Bronchial epithelial cell (primary cell): ENCODE measurements around the gene PRKCB. TPM values are rescaled to one million over a fixed set of nuclear protein-coding genes. Genes with fewer than 3 reads are reported as not detected.

Source experiments
- DNase-seq: peaks from one replicate; pipeline ENCODE4 v3.0.0-alpha.2; 2010; ENCODE audit warnings: low read depth
- FAIRE-seq: peaks from 2 replicates; lab custom pipeline; 2011; peaks lifted over from hg19 to GRCh38; lab: Jason Lieb, UNC
- H3K27me3 ChIP-seq: 2 replicates; pipeline ENCODE4 v1.5.1; 2011; ENCODE audit warnings: low read length; ENCODE audit not compliant: control insufficient read depth, insufficient read depth
- H3K36me3 ChIP-seq: 2 replicates; pipeline ENCODE4 v1.5.1; 2011; ENCODE audit warnings: low read length; ENCODE audit not compliant: control insufficient read depth, insufficient read depth
- H3K4me3 ChIP-seq: 2 replicates; pipeline ENCODE4 v1.5.1; 2011; ENCODE audit warnings: mild to moderate bottlenecking, low read depth, low read length, control low read depth
- total RNA-seq: library from RNA; depleted of rRNA; stranded (reverse); fragments of >200 nt; gene quantifications from 2 replicates; pipeline ENCODE4 v1.2.1, GENCODE V29; 2014
- TF ChIP-seq, protein P1 (sequence below): IDR thresholded peaks from 2 replicates; pipeline ENCODE4 v1.5.1; 2011; ENCODE audit warnings: mild to moderate bottlenecking, moderate library complexity, low read length, control low read depth, inconsistent platforms; ENCODE audit not compliant: insufficient read depth, severe bottlenecking

Gene PRKCB
- total RNA-seq, 1 donor from 2014 or later = not detected

DNA sequence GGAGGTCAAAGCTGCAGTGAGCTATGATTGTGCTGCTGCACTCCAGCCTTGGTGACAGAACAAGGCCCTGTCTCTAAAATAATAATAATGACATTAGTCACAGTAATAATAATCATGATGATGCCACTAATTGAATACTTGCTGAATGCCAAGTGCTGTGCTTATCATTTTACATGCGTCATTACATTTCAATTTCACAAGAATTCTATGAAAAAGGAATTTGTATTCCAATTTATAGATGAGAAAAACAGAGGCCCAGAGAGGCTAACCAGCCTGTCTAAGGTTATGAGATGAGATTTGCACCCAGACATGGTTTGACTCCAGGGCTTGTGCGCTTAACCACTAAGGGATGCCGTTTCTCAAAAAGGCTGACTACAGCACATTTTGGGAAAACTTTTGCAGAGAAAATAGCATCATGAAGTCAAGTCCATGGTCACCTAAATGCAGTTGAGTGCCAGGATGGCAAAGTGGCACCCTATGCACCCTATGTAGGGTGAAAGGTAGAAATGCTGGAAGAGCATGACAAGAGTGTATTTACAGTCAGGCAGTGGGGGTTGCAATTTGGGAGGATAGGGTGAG lies 276.0 kb downstream of the PRKCB start:
- no peak for DNase-seq
- H3K4me3 ChIP-seq = no peak overlapping the region
- no peaks in the 10 kb centered on the region for H3K27me3 ChIP-seq
- no peaks in the 10 kb centered on the region for H3K36me3 ChIP-seq
- TF ChIP-seq, protein P1, sequence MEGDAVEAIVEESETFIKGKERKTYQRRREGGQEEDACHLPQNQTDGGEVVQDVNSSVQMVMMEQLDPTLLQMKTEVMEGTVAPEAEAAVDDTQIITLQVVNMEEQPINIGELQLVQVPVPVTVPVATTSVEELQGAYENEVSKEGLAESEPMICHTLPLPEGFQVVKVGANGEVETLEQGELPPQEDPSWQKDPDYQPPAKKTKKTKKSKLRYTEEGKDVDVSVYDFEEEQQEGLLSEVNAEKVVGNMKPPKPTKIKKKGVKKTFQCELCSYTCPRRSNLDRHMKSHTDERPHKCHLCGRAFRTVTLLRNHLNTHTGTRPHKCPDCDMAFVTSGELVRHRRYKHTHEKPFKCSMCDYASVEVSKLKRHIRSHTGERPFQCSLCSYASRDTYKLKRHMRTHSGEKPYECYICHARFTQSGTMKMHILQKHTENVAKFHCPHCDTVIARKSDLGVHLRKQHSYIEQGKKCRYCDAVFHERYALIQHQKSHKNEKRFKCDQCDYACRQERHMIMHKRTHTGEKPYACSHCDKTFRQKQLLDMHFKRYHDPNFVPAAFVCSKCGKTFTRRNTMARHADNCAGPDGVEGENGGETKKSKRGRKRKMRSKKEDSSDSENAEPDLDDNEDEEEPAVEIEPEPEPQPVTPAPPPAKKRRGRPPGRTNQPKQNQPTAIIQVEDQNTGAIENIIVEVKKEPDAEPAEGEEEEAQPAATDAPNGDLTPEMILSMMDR = no peak
- no peak for FAIRE-seq

DNA sequence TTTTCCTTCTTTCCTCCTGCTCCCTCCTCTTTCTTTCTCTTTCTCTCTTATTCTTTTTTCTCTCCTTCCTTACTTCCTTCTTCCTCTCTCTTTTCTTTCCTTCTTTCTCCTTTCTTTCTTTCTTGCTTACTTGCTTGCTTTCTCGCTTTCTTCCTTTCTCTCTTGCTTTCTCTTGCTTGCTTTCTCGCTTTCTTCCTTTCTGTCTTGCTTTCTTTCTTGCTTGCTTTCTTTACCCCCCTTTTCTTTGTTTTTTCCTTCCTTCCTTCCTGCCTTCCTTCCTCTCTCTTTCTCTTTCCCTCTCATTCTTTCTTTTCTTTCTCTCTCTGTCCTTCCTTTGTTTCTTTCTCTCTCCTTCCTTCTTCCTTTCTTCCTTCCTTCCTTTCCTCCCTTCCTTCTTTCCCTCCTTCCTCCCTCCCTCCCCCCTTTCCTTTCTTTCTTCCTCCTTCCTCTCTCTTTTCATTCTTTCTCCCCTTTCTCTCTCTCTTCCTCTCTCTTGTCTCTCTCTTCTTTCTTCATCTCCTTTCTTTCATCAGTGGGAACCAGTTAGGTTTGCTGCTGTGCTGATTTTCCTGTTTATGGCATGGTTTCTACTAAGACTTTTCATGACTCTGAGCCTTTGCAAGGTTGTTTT lies 277.4 kb downstream of the PRKCB start:
- Histone ChIP-seq H3K27me3 (no peaks in the 10 kb centered on the region), H3K36me3 (no peaks in the 10 kb centered on the region), H3K4me3 (no peak overlapping the region)
- TF ChIP-seq, protein P1 = no peak
- DNase-seq (no peak), FAIRE-seq (no peak)

DNA sequence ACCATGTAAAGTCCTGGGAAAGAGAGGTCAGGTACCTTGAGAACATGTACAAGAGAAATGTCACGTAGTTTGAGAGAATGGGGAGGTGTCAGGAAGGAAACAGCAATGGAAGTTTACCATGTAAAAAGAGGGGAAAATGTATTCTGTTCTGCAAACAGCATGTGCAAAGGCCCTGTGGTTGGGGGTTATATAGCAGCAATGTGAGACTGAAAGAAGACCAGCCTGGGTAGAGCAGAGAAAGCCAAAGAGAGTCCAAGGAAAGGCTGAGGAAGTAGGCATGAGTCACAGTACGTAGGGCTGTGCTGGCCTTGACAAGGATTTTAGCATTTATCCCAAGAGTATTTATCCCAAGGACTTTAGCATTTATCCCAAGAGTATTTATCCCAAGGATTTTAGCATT lies 279.1 kb downstream of the PRKCB start:
- TF ChIP-seq, protein P1 = no peak
- FAIRE-seq (no peak), DNase-seq (no peak)

DNA sequence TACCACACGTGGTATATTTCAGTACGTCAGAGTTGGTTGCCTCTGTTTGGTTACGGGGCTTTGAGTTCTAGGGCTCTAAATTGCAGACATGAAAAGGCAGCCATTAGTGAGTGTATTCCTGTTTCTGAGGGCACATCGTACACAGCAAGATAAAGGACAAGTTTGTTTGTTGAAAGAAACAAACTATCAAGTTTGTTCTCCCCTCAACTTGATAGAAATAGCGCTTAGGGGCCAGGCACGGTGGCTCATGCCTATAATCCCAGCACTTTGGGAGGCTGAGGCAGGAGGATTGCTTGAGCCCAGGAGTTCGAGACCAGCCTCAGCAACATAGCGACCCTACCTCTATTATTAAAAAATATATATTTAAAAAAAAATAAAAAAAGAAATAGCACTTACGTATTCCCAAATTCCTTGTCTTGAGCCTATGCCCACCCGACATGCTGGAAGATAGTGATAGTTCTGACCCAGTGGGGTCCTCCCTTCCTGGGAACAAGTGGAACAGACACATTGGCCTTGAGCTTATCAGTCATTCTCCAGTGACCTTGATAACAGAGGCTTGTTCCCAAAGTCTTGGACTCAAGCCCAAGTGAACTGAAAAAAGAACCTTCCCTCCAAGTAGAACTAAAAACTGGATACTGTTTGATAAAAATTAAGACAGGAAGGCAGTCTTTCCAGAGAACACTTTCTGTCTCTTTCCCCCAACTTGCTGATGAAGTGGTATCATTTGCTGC lies 280.4 kb downstream of the PRKCB start:
- H3K27me3 ChIP-seq = no peaks in the 10 kb centered on the region
- no peaks in the 10 kb centered on the region for H3K36me3 ChIP-seq
- DNase-seq (no peak), FAIRE-seq (no peak)
- no peak overlapping the region for H3K4me3 ChIP-seq
- TF ChIP-seq, protein P1 = no peak

More for the DNA sequence above, 279.1 kb downstream of the PRKCB start:
- H3K36me3 ChIP-seq = no peaks in the 10 kb centered on the region
- H3K4me3 ChIP-seq = no peak overlapping the region
- H3K27me3 ChIP-seq = no peaks in the 10 kb centered on the region

DNA sequence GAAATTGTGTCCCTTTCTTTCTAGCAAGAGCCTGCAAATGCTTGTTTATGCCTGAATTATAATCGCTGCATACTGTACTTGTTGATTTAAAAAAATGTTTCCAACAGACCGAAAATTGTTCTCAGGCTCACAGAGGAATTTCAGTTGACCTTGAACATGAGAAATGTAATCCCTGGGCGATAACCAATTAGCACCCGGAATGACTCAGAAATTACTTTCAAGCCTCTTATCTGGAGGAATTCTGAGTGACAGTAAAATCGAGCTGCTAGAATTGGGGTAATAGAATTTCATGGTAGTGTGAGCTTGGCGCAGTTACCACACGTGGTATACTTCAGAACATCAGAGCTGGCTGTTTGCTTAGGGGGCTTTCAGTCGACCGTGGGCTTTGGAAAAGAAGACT lies 281.2 kb downstream of the PRKCB start:
- no peak for DNase-seq
- Histone ChIP-seq H3K27me3 (no peaks in the 10 kb centered on the region), H3K36me3 (no peaks in the 10 kb centered on the region), H3K4me3 (no peak overlapping the region)
- TF ChIP-seq, protein P1 = no peak
- no peak for FAIRE-seq
